Measurements from ENCODE around the gene PLOD2.

DNA sequence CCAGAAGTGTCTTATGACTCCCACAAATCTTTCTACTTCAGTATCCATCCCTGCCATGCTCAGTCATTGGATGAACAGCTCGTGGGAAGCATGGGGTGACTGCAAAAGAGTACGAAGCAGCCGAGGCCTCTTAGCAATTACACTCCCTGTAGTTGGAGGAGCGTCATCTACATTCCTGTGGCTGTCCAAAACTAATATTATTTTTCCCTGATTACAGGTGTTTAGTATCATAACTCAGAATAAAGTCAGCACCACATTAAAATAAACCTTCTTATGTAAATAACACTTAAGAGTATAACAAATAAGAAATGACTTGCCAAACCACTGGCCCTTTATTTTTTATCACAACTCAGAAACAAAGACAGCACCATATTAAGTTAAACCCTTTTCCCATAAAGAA, 141.5 kb downstream of the PLOD2 start:
- TF ChIP-seq EP300 (IDR thresholded peaks at IDR 0.05; ENCODE audit: borderline replicate concordance in 1 of 2, low read depth in 2 of 2, low read length in 2 of 2) (no peak), ZNF274 (IDR thresholded peaks at IDR 0.05; ENCODE audit: borderline replicate concordance, extremely low read depth, low read length) (no peak), POLR2A (IDR thresholded peaks at IDR 0.05; ENCODE audit: control extremely low read depth in 1 of 2, low read depth in 2 of 2, low read length in 2 of 2) (no peak), HDAC2 (IDR thresholded peaks at IDR 0.05; ENCODE audit: borderline replicate concordance in 1 of 2, low read depth in 2 of 2, low read length in 2 of 2) (no peak), RNF2 (IDR thresholded peaks at IDR 0.05; ENCODE audit: borderline replicate concordance, low read depth, low read length, missing control alignments, poor library complexity, severe bottlenecking) (no peak), JUND (IDR thresholded peaks at IDR 0.05; ENCODE audit: low read length) (no peak), MAX (IDR thresholded peaks at IDR 0.05) (no peak)
- TF ChIP-seq, protein P1, sequence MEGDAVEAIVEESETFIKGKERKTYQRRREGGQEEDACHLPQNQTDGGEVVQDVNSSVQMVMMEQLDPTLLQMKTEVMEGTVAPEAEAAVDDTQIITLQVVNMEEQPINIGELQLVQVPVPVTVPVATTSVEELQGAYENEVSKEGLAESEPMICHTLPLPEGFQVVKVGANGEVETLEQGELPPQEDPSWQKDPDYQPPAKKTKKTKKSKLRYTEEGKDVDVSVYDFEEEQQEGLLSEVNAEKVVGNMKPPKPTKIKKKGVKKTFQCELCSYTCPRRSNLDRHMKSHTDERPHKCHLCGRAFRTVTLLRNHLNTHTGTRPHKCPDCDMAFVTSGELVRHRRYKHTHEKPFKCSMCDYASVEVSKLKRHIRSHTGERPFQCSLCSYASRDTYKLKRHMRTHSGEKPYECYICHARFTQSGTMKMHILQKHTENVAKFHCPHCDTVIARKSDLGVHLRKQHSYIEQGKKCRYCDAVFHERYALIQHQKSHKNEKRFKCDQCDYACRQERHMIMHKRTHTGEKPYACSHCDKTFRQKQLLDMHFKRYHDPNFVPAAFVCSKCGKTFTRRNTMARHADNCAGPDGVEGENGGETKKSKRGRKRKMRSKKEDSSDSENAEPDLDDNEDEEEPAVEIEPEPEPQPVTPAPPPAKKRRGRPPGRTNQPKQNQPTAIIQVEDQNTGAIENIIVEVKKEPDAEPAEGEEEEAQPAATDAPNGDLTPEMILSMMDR (IDR thresholded peaks at IDR 0.05; ENCODE audit: control extremely low read depth in 1 of 3, insufficient read depth in 1 of 3, low read depth in 1 of 3, low read length in 3 of 3), result no peak

Data from H1 (cell line).